ENCODE data around the gene ENOX1.

The ENOX1 gene

GRCh38 chr13:43664700-43665191 is 122.0 kb downstream of the ENOX1 start:
- no peak for DNase-seq

DNA sequence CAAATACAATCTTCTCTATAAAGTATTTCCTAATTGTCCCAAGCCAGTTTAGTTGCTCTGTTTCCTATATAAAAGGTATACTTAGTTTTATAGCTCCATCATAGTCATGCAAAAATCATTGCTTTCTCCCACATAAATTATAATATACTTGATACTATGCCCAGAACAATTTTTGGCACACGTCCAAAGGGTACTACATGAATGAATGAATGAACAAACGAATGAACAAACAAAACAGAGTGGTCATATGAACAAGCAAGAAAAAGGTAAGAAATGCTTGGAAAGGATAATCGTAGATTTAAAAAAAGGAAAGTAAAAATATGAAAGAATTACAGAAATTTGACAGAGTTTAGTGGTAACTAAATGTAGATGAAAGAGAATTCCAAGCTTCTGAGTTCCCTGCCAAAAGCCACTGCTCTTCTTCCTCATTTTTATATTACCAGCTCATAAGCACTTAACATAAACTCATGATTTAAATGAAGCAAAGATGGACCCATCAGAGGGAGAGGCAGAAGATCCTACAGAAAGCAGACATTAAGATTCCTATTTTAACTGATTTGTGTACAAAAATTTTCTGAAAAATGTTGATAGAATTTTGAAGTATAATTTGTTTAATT is 123.2 kb downstream of the ENOX1 start:
- no peak for DNase-seq

DNA sequence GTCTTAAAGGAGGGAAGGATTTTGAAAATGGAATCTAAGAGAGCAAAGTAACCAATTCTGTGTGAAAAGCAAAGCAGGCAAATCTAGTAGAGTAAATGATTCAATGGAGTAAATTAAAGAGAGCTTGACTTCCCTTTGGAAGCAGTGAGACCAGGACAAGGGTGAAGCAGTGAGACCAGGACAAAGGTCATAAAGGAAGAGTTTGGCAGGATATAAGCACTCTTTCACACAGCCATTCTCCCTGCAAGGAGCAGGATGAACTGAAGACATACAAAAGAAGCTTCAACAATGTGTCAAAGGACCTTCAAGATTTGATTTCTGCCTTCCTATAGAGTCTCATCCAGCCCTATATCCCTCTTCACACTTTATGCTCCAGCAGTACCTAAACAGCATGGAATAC is 123.8 kb downstream of the ENOX1 start:
- DNase-seq: no peak

DNA sequence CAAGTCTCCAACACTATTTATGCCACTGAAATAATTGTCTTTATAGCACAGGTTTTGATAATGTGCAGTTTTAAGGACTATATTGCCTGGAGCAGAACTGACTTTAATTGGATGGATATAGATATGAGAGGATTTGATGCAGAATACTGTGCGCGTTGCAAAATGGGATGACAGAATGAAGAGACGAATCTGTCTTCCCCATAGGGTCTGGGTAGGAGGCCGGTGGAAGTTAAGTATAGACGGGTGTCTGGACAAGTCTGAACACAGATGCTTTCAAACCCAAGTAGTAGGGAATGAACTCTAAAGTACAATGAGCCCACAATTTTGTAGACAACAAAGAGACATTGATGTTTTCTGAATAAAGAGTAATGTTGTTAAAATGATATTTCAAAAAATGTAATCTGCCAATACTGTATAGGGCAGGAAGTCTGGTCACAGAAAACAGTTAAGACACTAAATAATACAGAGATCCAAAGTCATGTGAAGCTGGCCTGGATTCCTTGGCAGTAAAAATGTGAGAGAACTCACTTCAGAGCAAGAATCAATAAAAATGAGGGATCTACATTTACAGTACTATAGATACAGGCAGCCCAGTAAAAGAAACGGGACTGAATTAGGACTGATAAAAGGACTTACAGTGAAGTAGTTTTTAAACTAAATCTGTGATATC is 125.5 kb downstream of the ENOX1 start:
- DNase-seq: no peak

DNA sequence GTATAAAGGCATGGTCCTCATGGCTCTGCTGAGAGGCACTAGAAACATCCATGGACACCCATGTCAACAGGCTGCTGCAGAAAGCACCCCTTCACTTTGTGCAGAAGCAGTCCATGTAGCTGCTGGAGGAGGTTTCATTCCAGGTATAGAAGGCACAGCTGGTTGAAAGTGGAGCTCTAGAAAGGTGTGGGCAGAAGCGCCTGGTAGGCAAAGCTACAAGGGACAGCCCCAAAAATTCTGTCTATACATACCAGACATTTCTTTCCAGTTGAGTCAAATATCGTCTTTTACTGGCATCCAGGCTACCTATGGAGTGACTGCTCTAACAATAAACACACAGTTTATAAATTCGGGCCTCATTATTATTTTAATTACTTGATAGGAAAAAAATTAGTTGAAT is 129.3 kb downstream of the ENOX1 start:
- DNase-seq: no peak

DNA sequence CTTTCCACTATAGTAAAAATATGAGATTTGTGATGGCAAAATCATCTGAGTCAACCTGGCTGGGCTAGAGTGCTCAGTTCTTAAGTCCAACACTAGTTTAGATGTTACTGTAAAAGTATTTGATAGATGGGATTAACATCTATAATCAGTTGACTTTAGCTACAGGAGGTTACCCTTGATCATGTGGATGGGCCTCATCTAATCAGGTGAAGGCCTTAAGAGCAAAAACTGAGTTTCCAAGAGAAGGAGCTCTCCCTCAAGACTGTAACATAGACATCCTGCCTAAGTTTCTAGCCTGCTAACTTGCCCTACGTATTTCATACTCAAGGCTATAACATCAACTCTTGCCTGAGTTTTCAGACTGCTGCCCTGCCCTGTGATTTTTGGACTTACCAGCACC is 132.8 kb downstream of the ENOX1 start:
- DNase-seq: no peak

GRCh38 chr13:43653395-43653794 is 133.4 kb downstream of the ENOX1 start:
- no peak for DNase-seq

- no peak for DNase-seq
Observed at GRCh38 chr13:43652760-43653159, 134.0 kb downstream of the ENOX1 start.

DNA sequence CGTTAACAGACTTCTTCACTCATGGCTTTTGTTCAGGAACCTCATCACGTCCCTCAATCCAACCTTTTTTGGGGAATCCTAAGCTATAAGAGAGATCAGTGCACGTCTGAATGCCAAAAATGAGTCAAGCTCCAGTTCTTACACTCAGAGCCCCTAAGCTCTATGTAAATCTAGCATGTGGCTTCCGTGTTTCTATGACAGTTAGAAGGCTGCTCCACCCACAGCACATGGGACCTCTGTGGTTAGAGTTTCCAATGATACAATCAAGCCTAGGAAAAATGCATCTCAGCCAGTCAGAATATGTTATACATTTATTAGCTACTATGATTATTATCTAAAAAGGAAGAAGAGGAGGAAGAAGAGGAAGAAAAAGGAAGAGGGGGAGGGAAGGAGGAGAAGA is 135.9 kb downstream of the ENOX1 start:
- DNase-seq: no peak

DNA sequence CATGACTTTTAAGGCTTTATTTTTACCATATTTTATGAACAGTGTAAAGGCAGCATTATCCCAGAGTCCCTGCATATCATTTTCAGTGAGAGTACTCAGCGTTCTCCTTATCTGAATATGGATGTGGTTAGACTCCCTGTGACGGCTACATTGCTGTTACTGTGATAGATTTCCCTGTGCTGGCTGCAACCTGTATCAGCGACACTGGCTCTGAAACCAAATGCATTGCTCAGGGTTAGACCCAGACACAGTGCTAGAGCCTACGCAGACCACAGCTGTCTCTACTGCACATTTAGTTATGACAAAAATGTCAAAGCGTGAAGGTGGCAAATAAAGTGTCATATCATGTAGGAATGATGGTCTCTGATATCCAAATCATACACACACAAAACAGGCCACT is 138.0 kb downstream of the ENOX1 start:
- no peak for DNase-seq

- DNase-seq: no peak
Observed at GRCh38 chr13:43647471-43647870, 139.3 kb downstream of the ENOX1 start.

GRCh38 chr13:43640476-43640875 is 146.3 kb downstream of the ENOX1 start:
- DNase-seq: no peak

DNA sequence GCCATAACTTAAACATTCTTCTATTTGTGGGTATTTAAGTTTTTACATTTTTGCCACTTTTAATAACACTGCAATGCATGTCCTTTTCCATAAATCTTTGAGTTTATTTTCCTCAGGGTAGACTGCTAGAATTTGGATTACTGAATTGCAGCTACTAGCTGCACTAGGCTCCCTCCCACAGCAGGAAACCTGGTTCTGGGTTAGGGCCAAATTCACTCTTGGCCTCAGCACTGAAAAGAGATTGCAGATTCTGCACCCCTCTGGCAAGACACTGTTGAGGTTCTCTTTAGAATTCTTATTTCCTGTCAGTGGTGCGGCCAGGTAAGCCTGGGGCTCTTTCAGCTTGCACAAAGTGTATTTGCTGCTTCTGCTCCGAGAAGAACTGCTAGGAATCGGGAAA is 155.7 kb downstream of the ENOX1 start:
- DNase-seq: no peak

- no peak for DNase-seq
Observed at GRCh38 chr13:43629691-43630480, 156.9 kb downstream of the ENOX1 start.

- no peak for DNase-seq
Observed at GRCh38 chr13:43626994-43627393, 159.8 kb downstream of the ENOX1 start.

DNA sequence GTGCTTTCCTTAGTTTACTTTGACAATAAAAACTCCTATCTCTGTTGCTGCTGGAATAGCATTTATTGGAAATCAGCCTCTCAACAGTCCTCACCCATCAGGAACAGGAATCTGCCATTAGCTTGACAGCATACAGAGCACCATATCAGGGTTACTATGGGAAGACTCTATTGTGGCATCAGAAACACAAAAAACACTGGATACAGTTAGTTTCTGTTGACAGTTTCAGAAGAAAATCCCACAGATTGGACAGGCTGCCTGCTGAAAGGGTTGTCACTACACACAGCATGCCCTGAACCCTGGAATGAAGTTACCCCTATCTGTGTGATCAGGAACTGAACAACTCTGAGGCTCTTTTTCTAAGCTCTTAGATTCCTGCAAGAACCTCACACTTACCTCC is 172.7 kb downstream of the ENOX1 start:
- DNase-seq: no peak

- DNase-seq: no peak
Observed at GRCh38 chr13:43611281-43612273, 175.2 kb downstream of the ENOX1 start.

DNA sequence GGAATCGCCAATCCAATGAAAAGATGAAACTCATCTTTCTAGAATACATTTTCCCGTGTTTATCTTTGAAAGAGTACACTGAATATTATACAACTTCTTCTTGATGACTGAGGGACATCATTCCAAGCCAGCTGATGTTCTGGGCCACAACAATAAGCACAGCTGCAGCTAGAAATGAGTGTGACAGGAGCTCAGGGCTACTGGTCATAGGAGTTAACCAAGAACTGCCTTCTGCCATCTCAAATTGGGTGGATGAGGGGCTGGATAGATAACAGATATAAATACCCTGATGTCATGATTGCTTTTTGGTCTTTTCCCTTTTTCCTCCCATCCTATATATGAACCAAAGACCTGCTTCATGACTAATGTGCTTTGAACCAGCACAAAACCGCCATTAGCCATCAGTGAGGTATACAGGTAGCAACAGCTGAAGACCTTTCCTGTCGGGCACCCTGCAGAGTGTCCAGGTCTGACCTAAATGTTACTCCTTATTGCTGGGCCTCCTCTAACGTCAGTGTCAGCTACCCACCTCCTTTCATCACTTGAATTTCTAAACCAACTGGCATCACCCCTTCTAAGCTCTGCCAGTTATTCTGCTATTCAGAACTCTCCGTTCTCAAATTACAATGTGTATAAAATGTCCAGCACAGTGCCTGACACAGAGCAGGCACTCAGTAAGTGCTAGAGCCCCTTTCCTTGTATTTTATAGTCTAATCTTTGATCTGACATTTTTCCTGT is 178.2 kb downstream of the ENOX1 start:
- no peak for DNase-seq

GRCh38 chr13:43597599-43597945 is 189.2 kb downstream of the ENOX1 start:
- no peak for DNase-seq

DNA sequence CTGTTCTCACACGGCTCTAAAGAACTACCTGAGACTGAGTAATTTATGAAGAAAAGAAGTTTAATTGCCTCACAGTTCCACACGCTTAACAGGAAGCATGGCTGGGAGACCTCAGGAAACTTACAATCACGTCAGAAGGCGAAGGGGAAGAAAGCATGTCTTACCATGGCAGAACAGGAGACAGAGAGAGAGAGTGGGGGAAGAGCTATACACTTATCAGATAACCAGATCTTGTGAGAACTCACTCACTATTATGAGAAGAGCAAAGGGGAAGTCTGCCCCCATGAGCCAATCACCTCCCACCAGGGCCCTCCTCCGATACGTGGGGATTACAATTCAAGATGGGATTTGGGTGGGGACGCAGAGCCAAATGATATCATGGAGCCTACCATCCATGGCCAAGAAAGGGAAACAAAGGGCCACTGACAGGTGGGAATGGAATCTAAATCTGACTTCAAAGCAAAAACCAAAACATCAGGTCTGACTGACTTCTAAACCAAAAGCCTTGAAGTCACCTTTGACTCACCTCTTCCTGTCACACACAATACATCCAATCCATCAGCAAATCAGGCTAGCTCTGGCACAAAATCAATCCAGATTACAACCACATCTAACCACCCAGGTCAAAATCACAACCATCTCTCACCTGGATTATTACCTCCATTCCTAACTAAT is 189.7 kb downstream of the ENOX1 start:
- DNase-seq: no peak

- DNase-seq: no peak
Observed at GRCh38 chr13:43596006-43596405, 190.8 kb downstream of the ENOX1 start.

DNA sequence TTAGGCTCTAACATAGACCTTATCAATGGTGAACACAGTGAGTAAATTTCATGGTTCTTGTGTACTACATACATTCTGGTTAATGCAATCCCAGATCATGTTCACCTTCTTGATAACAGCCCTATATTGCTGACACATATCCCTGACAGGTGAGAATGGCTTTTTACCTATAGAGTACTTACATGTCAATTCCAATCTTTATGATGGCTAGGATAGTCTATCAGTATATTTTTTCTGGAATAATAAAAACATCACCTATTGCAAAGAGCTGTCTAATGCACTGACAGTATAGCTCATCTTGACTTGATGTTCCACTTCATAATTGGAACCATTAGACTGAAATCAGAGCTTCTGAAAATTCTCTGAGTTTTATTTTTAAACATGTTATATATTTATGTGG is 199.4 kb downstream of the ENOX1 start:
- DNase-seq: no peak
